ENCODE measurements around the gene UNC80.

- TF ChIP-seq POLR2AphosphoS5 (IDR thresholded peaks at IDR 0.05) (no peak), POLR2A (IDR thresholded peaks at IDR 0.05) (no peak)
- TF ChIP-seq, protein P1, sequence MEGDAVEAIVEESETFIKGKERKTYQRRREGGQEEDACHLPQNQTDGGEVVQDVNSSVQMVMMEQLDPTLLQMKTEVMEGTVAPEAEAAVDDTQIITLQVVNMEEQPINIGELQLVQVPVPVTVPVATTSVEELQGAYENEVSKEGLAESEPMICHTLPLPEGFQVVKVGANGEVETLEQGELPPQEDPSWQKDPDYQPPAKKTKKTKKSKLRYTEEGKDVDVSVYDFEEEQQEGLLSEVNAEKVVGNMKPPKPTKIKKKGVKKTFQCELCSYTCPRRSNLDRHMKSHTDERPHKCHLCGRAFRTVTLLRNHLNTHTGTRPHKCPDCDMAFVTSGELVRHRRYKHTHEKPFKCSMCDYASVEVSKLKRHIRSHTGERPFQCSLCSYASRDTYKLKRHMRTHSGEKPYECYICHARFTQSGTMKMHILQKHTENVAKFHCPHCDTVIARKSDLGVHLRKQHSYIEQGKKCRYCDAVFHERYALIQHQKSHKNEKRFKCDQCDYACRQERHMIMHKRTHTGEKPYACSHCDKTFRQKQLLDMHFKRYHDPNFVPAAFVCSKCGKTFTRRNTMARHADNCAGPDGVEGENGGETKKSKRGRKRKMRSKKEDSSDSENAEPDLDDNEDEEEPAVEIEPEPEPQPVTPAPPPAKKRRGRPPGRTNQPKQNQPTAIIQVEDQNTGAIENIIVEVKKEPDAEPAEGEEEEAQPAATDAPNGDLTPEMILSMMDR (IDR thresholded peaks at IDR 0.05) = no peak
Measured at GRCh38 chr2:209834767-209835166, 63.1 kb downstream of the UNC80 start.

All from prostate gland (tissue), 2 donors.